Skeletal muscle tissue (tissue), 4 donors: Measurements from ENCODE around the gene TFCP2L1. TPM values are rescaled to one million over a fixed set of nuclear protein-coding genes. Genes with fewer than 3 reads are reported as not detected.
"Not testable (repeated sequence)": the region's sequence is repeated elsewhere in the genome, so short reads cannot be mapped to it uniquely, and the experiment has no call there.

ENCODE experiments used
- H3K27ac ChIP-seq: one replicate; pipeline ENCODE4 v1.7.0; 2013; ENCODE audit warnings: mild to moderate bottlenecking, low read depth, low read length, inconsistent platforms
- H3K27me3 ChIP-seq, 3 donors: one replicate each; pipeline ENCODE4 v1.7.0; 2013; ENCODE audit warnings: low read length in 3 of 3; ENCODE audit not compliant: control insufficient read depth in 3 of 3, insufficient read depth in 3 of 3
- H3K36me3 ChIP-seq, 3 donors: one replicate each; pipeline ENCODE4 v1.7.0; 2013; ENCODE audit warnings: low read length in 3 of 3; ENCODE audit not compliant: control insufficient read depth in 3 of 3, insufficient read depth in 3 of 3
- H3K4me1 ChIP-seq, 3 donors: one replicate each; pipeline ENCODE4 v1.7.0; 2013; ENCODE audit warnings: low read length in 3 of 3, mild to moderate bottlenecking in 3 of 3; ENCODE audit not compliant: control insufficient read depth in 3 of 3, insufficient read depth in 3 of 3
- H3K4me3 ChIP-seq, 3 donors: one replicate each; pipeline ENCODE4 v1.7.0; 2013; ENCODE audit warnings: low read length in 3 of 3
- H3K9ac ChIP-seq, 3 donors: one replicate each; pipeline ENCODE4 v1.7.0; 2013; ENCODE audit warnings: low read length in 3 of 3, mild to moderate bottlenecking in 3 of 3, moderate library complexity in 2 of 3, low read depth in 1 of 3
- H3K9me3 ChIP-seq, 3 donors: one replicate each; pipeline ENCODE4 v1.7.0; 2013; ENCODE audit warnings: low read length in 3 of 3; ENCODE audit not compliant: control insufficient read depth in 3 of 3
- total RNA-seq: library from RNA; depleted of rRNA; stranded (reverse); fragments of >200 nt; gene quantifications from one replicate; pipeline ENCODE4 v1.2.3, GENCODE V29; 2014
- donor health status: Osteomylitis.

Gene TFCP2L1
- total RNA-seq, 1 donor from 2014 or later = under 0.01 TPM

GRCh38 chr2:121231385-121232000 lies 53.5 kb downstream of the TFCP2L1 start:
- Histone ChIP-seq H3K4me1 (peaks cover 0 to 5% (median 0%) of the 10 kb centered on the region in 3 donors), H3K9ac (no peak overlapping the region), H3K4me3 (no peak overlapping the region), H3K36me3 (no peaks in the 10 kb centered on the region), H3K27me3 (peaks cover 0 to 9% (median 8%) of the 10 kb centered on the region in 3 donors), H3K9me3 (no peaks in the 10 kb centered on the region), H3K27ac (no peak overlapping the region)

- Histone ChIP-seq H3K4me1 (peaks cover 0 to 5% (median 0%) of the 10 kb centered on the region in 3 donors), H3K36me3 (no peaks in the 10 kb centered on the region), H3K27ac (no peak overlapping the region), H3K9ac (no peak overlapping the region), H3K9me3 (no peaks in the 10 kb centered on the region), H3K4me3 (no peak overlapping the region), H3K27me3 (peaks cover 0 to 4% (median 0%) of the 10 kb centered on the region in 3 donors)
Observed at GRCh38 chr2:121228521-121228920, 56.5 kb downstream of the TFCP2L1 start.

GRCh38 chr2:121227381-121228144 lies 57.4 kb downstream of the TFCP2L1 start:
- not testable (repeated sequence) for H3K36me3 ChIP-seq, H3K4me1 ChIP-seq, H3K27me3 ChIP-seq, H3K9ac ChIP-seq, H3K4me3 ChIP-seq, H3K9me3 ChIP-seq, H3K27ac ChIP-seq

- not testable (repeated sequence) for H3K27ac ChIP-seq, H3K36me3 ChIP-seq, H3K9me3 ChIP-seq, H3K27me3 ChIP-seq, H3K4me1 ChIP-seq, H3K4me3 ChIP-seq, H3K9ac ChIP-seq
Observed at GRCh38 chr2:121225681-121226080, 59.3 kb downstream of the TFCP2L1 start.

GRCh38 chr2:121220995-121221394 lies 64.0 kb downstream of the TFCP2L1 start:
- Histone ChIP-seq H3K36me3 (no peaks in the 10 kb centered on the region), H3K4me1 (no peaks in the 10 kb centered on the region), H3K4me3 (no peak overlapping the region), H3K27ac (no peak overlapping the region), H3K9ac (no peak overlapping the region), H3K9me3 (no peaks in the 10 kb centered on the region), H3K27me3 (peaks cover 0 to 5% (median 3%) of the 10 kb centered on the region in 3 donors)

GRCh38 chr2:121219866-121220265 lies 65.1 kb downstream of the TFCP2L1 start:
- H3K27ac ChIP-seq = no peak overlapping the region
- H3K9me3 ChIP-seq = no peaks in the 10 kb centered on the region
- H3K36me3 ChIP-seq = no peaks in the 10 kb centered on the region
- no peak overlapping the region for H3K9ac ChIP-seq
- H3K4me3 ChIP-seq = no peak overlapping the region
- H3K4me1 ChIP-seq = no peaks in the 10 kb centered on the region
- H3K27me3 ChIP-seq = peaks cover 0 to 5% (median 3%) of the 10 kb centered on the region in 3 donors

- H3K36me3 ChIP-seq = no peaks in the 10 kb centered on the region
- H3K9ac ChIP-seq = no peak overlapping the region
- no peaks in the 10 kb centered on the region for H3K4me1 ChIP-seq
- no peak overlapping the region for H3K4me3 ChIP-seq
- H3K9me3 ChIP-seq = no peaks in the 10 kb centered on the region
- no peak overlapping the region for H3K27ac ChIP-seq
- peaks cover 0 to 3% (median 1%) of the 10 kb centered on the region in 3 donors for H3K27me3 ChIP-seq
Observed at GRCh38 chr2:121218386-121218938, 66.5 kb downstream of the TFCP2L1 start.

GRCh38 chr2:121217627-121218026 lies 67.4 kb downstream of the TFCP2L1 start:
- Histone ChIP-seq H3K9me3 (no peaks in the 10 kb centered on the region), H3K9ac (no peak overlapping the region), H3K4me1 (no peaks in the 10 kb centered on the region), H3K27me3 (peaks cover 0 to 3% (median 0%) of the 10 kb centered on the region in 3 donors), H3K36me3 (no peaks in the 10 kb centered on the region), H3K27ac (no peak overlapping the region), H3K4me3 (no peak overlapping the region)

- Histone ChIP-seq H3K27ac (no peak overlapping the region), H3K9ac (no peak overlapping the region), H3K36me3 (no peaks in the 10 kb centered on the region), H3K4me1 (no peaks in the 10 kb centered on the region), H3K4me3 (no peak overlapping the region), H3K27me3 (peaks cover 0 to 3% (median 0%) of the 10 kb centered on the region in 3 donors), H3K9me3 (no peaks in the 10 kb centered on the region)
Observed at GRCh38 chr2:121214296-121214695, 70.7 kb downstream of the TFCP2L1 start.

- no peaks in the 10 kb centered on the region for H3K36me3 ChIP-seq
- H3K4me3 ChIP-seq = no peak overlapping the region
- no peaks in the 10 kb centered on the region for H3K27me3 ChIP-seq
- no peak overlapping the region for H3K9ac ChIP-seq
- no peaks in the 10 kb centered on the region for H3K9me3 ChIP-seq
- no peak overlapping the region for H3K27ac ChIP-seq
- no peaks in the 10 kb centered on the region for H3K4me1 ChIP-seq
Observed at GRCh38 chr2:121213386-121213785, 71.6 kb downstream of the TFCP2L1 start.
